H1 (cell line): ENCODE data around the gene CELF4. TPM values are rescaled to one million over a fixed set of nuclear protein-coding genes. Genes with fewer than 3 reads are reported as not detected.

Experiments
- HDAC2 ChIP-seq, 2 experiments: fragments of 300-600 bp in 1 of 2; sonication (generic) in 1 of 2; IDR thresholded peaks; 2 replicates each; pipeline ENCODE4 v1.6.1; 2011 to 2012; ENCODE audit warnings: low read depth in 2 of 2, low read length in 2 of 2, mild to moderate bottlenecking in 2 of 2, moderate library complexity in 2 of 2, borderline replicate concordance in 1 of 2, inconsistent platforms in 1 of 2
- KDM4A ChIP-seq: IDR thresholded peaks from one replicate; pipeline ENCODE4 v1.7.1; 2012; ENCODE audit warnings: low read depth, mild to moderate bottlenecking, moderate library complexity, low read length, inconsistent platforms; ENCODE audit not compliant: severe bottlenecking
- KDM5A ChIP-seq: fragments of 200-600 bp; IDR thresholded peaks from 2 replicates; pipeline ENCODE4 v1.7.1; 2012; ENCODE audit warnings: mild to moderate bottlenecking, low read length, inconsistent platforms, mixed read lengths
- MAFK ChIP-seq: IDR thresholded peaks from 2 replicates; pipeline ENCODE4 v1.6.1; 2012; ENCODE audit warnings: low read depth, mild to moderate bottlenecking, improper control_type of control experiment, low read length
- NANOG ChIP-seq: IDR thresholded peaks from 2 replicates; pipeline ENCODE4 v1.6.1; 2011; ENCODE audit warnings: low read length, low read depth, mild to moderate bottlenecking, inconsistent platforms; ENCODE audit not compliant: insufficient read depth, poor library complexity, severe bottlenecking
- SAP30 ChIP-seq: fragments of 300-600 bp; sonication (generic); IDR thresholded peaks from 2 replicates; pipeline ENCODE4 v1.7.1; 2012; ENCODE audit warnings: low read length, moderate library complexity, mild to moderate bottlenecking, inconsistent platforms; ENCODE audit not compliant: insufficient read depth, insufficient replicate concordance
- SIRT6 ChIP-seq: IDR thresholded peaks from one replicate; pipeline ENCODE4 v1.7.1; 2012; ENCODE audit warnings: low read length, inconsistent platforms
- SP2 ChIP-seq: IDR thresholded peaks from 2 replicates; pipeline ENCODE4 v1.6.1; 2012; ENCODE audit warnings: mild to moderate bottlenecking, low read length, inconsistent platforms
- SP4 ChIP-seq: IDR thresholded peaks from 2 replicates; pipeline ENCODE4 v1.6.1; 2012; ENCODE audit warnings: low read length, inconsistent platforms
- TAF1 ChIP-seq: IDR thresholded peaks from 2 replicates; pipeline ENCODE4 v1.6.1; 2011; ENCODE audit warnings: mild to moderate bottlenecking, low read depth, low read length
- TEAD4 ChIP-seq: IDR thresholded peaks from 2 replicates; pipeline ENCODE4 v1.6.1; 2012; ENCODE audit warnings: low read depth, low read length, inconsistent platforms, mixed read lengths
- polyA plus RNA-seq, 7 experiments: library from polyadenylated mRNA; depleted of rRNA in 3 of 7; stranded (reverse) in 5 of 7; unstranded in 2 of 7; fragments of >200 nt in 5 of 7; fragments of 200-250 nt in 2 of 7; gene quantifications; 1 replicate in 5 of 7; 2 replicates in 1 of 7; 4 replicates in 1 of 7; pipeline versions ENCODE4 v1.2.1 to v1.2.3, GENCODE V29; 2011 to 2013; ENCODE audit warnings: missing spikeins in 2 of 7, mixed read lengths in 2 of 7
- total RNA-seq: library from RNA; stranded (reverse); fragmentation: NEBNext Ultra II Directional; extraction: Animal tissue kit (Norgen Biotek cat#: 25700); gene quantifications from 2 replicates; pipeline ENCODE4 v1.2.1, GENCODE V29; 2021
- TF ChIP-seq, protein P1 (sequence below): IDR thresholded peaks from 2 replicates; pipeline ENCODE4 v1.6.1; 2012; ENCODE audit warnings: low read length, inconsistent platforms
- TF ChIP-seq, protein P2 (sequence below): IDR thresholded peaks from 2 replicates; pipeline ENCODE4 v1.6.1; 2011; ENCODE audit warnings: low read length, improper control_type of control experiment

Gene CELF4
- total and polyA plus RNA-seq, 2 of the 8 experiments (the other 6 are each of a cell fraction or from before 2014, with no cell fraction given), result 1.6 to 3.4 TPM

DNA sequence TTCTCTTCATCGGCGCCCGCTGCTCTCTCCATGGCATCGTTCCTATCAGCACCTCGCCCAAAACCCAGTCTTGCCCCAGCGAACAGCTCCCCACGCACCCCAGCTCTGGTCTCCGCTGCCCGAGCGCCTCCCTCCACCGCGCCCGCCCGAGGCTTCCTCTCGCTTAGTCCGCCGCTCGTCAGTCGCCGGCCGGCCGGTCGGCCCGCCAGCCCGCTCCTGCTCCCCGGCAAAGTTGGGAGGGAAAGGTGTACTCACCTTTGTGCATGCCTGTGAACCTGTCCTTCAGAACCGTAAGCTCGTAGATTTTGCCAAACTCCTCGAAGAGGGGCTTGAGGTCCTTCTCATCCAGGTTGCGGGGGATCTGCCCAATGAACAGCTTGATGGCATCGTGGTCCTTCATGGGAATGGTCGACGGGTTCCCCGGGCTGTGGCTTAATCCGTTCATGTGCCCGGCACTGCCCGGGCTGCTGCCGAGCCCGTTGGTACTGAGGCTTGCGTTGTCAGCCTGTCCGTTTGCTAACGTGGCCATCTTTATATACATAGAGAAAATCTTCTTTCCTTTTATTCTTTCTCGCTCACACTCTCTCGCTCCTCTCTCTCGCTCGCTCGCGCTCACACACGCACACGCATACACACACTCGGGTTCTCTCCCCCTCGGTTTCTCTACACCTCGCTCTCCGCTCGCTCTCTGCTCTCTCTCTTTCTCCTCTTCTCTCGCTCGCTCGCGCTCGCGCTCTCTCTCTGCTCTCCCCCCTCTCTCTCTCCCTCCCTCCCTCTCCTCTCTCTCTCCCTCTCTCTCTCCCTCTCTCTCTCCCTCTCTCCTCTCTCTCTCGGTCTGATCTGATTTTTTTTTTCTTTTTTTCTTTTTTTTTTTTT is at the start of gene CELF4 (continued):
- TF ChIP-seq, protein P1, sequence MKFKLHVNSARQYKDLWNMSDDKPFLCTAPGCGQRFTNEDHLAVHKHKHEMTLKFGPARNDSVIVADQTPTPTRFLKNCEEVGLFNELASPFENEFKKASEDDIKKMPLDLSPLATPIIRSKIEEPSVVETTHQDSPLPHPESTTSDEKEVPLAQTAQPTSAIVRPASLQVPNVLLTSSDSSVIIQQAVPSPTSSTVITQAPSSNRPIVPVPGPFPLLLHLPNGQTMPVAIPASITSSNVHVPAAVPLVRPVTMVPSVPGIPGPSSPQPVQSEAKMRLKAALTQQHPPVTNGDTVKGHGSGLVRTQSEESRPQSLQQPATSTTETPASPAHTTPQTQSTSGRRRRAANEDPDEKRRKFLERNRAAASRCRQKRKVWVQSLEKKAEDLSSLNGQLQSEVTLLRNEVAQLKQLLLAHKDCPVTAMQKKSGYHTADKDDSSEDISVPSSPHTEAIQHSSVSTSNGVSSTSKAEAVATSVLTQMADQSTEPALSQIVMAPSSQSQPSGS, result no peak
- no peak for TF ChIP-seq TAF1
- TF ChIP-seq, protein P2, sequence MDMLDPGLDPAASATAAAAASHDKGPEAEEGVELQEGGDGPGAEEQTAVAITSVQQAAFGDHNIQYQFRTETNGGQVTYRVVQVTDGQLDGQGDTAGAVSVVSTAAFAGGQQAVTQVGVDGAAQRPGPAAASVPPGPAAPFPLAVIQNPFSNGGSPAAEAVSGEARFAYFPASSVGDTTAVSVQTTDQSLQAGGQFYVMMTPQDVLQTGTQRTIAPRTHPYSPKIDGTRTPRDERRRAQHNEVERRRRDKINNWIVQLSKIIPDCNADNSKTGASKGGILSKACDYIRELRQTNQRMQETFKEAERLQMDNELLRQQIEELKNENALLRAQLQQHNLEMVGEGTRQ, result no peak
- TF ChIP-seq SP4, result no peak
- TF ChIP-seq SP2, result no peak
- no peak for TF ChIP-seq SIRT6
- TF ChIP-seq KDM5A, result no peak
- TF ChIP-seq TEAD4, result no peak
- TF ChIP-seq KDM4A, result peak; percentile 94
- TF ChIP-seq HDAC2 (IDR thresholded peaks at IDR 0.05; ENCODE audit: borderline replicate concordance in 1 of 2, low read depth in 2 of 2, low read length in 2 of 2), result 0 out of 4 replicates have a peak, but pooled peaks of 1 of the 2 experiments have one; percentile 37
- TF ChIP-seq MAFK, result no peak
- TF ChIP-seq NANOG, result no peak
- TF ChIP-seq SAP30, result peak; percentile 50
